SK-N-SH (cell line): ENCODE data around the gene LMOD2. TPM values are rescaled to one million over a fixed set of nuclear protein-coding genes. Genes with fewer than 3 reads are reported as not detected.

ENCODE experiments used
- CTCF ChIA-PET: fragments of 300-600, 350-600 bp; formaldehyde crosslinking; extraction: SDS; loops from one replicate; lab custom pipeline; 2021; lab: Yijun Ruan, JAX
- POLR2A ChIA-PET: fragments of 350-600 bp; sonication (Branson Sonifier 250); formaldehyde crosslinking; extraction: SDS; loops from one replicate; lab custom pipeline; 2020; ENCODE audit warnings: antibody characterized with exemption, inconsistent platforms; lab: Yijun Ruan, JAX
- DNase-seq: peaks from one replicate; pipeline ENCODE4 v3.0.0; 2012
- H2AFZ ChIP-seq: fragments of 200-600 bp; sonication (generic); 2 replicates; pipeline ENCODE4 v1.8.1; 2016; ENCODE audit warnings: antibody characterized with exemption, mild to moderate bottlenecking, low read depth
- H3F3A ChIP-seq: fragments of 200-600 bp; sonication (generic); replicated peaks from 2 replicates; pipeline ENCODE3; 2016; ENCODE audit warnings: antibody characterized with exemption, mild to moderate bottlenecking; ENCODE audit not compliant: insufficient read depth
- H3K27ac ChIP-seq, 2 experiments: fragments of 200-500 bp in 1 of 2; fragments of 200-600 bp in 1 of 2; sonication (Bioruptor generic) in 1 of 2; sonication (generic), shearing (Covaris generic) in 1 of 2; 2 replicates each; pipeline versions ENCODE4 v1.5.1 to v1.6.1; 2014 to 2016; ENCODE audit warnings: low read depth in 2 of 2, inconsistent platforms in 1 of 2, low read length in 1 of 2, mild to moderate bottlenecking in 1 of 2, mixed read lengths in 1 of 2
- H3K27me3 ChIP-seq: fragments of 200-600 bp; sonication (generic), shearing (Covaris generic); 2 replicates; pipeline ENCODE4 v1.6.1; 2016; ENCODE audit warnings: mixed run types; ENCODE audit not compliant: insufficient read depth
- H3K36me3 ChIP-seq, 2 experiments: fragments of 200-500 bp in 1 of 2; fragments of 200-600 bp in 1 of 2; sonication (Bioruptor generic) in 1 of 2; sonication (generic) in 1 of 2; replicated peaks in 1 of 2; 2 replicates each; pipeline versions ENCODE3 to v1.5.1; 2014 to 2016; ENCODE audit warnings: low read length in 1 of 2, mild to moderate bottlenecking in 1 of 2; ENCODE audit not compliant: insufficient read depth in 2 of 2, control insufficient read depth in 1 of 2
- H3K4me1 ChIP-seq, 2 experiments: fragments of 200-500 bp in 1 of 2; fragments of 200-600 bp in 1 of 2; sonication (Bioruptor generic) in 1 of 2; sonication (generic), shearing (Covaris generic) in 1 of 2; 2 replicates each; pipeline versions ENCODE4 v1.5.1 to v1.6.1; 2014 to 2016; ENCODE audit warnings: low read depth in 1 of 2, low read length in 1 of 2, mixed run types in 1 of 2; ENCODE audit not compliant: insufficient read depth in 2 of 2, control insufficient read depth in 1 of 2
- H3K4me2 ChIP-seq: fragments of 200-600 bp; sonication (generic), shearing (Covaris generic); 2 replicates; pipeline ENCODE4 v1.6.1; 2017; ENCODE audit warnings: mixed run types
- H3K4me3 ChIP-seq, 2 experiments: fragments of 200-500 bp in 1 of 2; fragments of 200-600 bp in 1 of 2; sonication (Bioruptor generic) in 1 of 2; sonication (generic), shearing (Covaris generic) in 1 of 2; 2 replicates each; pipeline versions ENCODE4 v1.5.1 to v1.8.1; 2014 to 2016; ENCODE audit warnings: low read depth in 2 of 2, inconsistent platforms in 1 of 2, low read length in 1 of 2, mild to moderate bottlenecking in 1 of 2, mixed read lengths in 1 of 2, moderate library complexity in 1 of 2
- H3K79me2 ChIP-seq: fragments of 200-600 bp; sonication (generic); 2 replicates; pipeline ENCODE4 v1.8.1; 2017; ENCODE audit warnings: mild to moderate bottlenecking; ENCODE audit not compliant: insufficient read depth
- H3K9ac ChIP-seq: fragments of 200-600 bp; sonication (generic); 2 replicates; pipeline ENCODE4 v1.6.1; 2017; ENCODE audit warnings: mixed run types
- H3K9me2 ChIP-seq: fragments of 200-600 bp; sonication (generic); 2 replicates; pipeline ENCODE4 v1.6.1; 2017; ENCODE audit warnings: mixed run types
- H3K9me3 ChIP-seq: fragments of 200-600 bp; sonication (generic); 2 replicates; pipeline ENCODE4 v1.6.1; 2017; ENCODE audit warnings: mixed run types, mild to moderate bottlenecking, moderate library complexity
- H4K20me1 ChIP-seq: fragments of 200-600 bp; sonication (generic); 2 replicates; pipeline ENCODE4 v1.6.1; 2017; ENCODE audit warnings: mild to moderate bottlenecking, mixed run types; ENCODE audit not compliant: insufficient read depth
- ELF1 ChIP-seq: IDR thresholded peaks from 2 replicates; pipeline ENCODE4 v1.4.0; 2012
- EP300 ChIP-seq, 2 experiments: IDR thresholded peaks; 2 replicates each; pipeline versions ENCODE4 v1.4.0 to v1.6.1; 2012; ENCODE audit warnings: borderline replicate concordance in 1 of 2, low read depth in 1 of 2, low read length in 1 of 2
- FOXJ3 ChIP-seq: sonication (generic); formaldehyde crosslinking; IDR thresholded peaks from 2 replicates; pipeline ENCODE4 v1.5.1; 2020; ENCODE audit warnings: mild to moderate bottlenecking, missing genetic modification reagents
- GABPA ChIP-seq: IDR thresholded peaks from 2 replicates; pipeline ENCODE4 v1.4.0; 2012; ENCODE audit warnings: low read depth, mild to moderate bottlenecking
- JUND ChIP-seq: IDR thresholded peaks from 2 replicates; pipeline ENCODE4 v1.4.0; 2012
- MXI1 ChIP-seq: IDR thresholded peaks from 2 replicates; pipeline ENCODE4 v1.6.1; 2012; ENCODE audit warnings: mild to moderate bottlenecking, low read depth, low read length, improper control_type of control experiment
- NFIC ChIP-seq: IDR thresholded peaks from 2 replicates; pipeline ENCODE4 v1.4.0; 2012; ENCODE audit warnings: borderline replicate concordance
- NRF1 ChIP-seq: IDR thresholded peaks from 2 replicates; pipeline ENCODE4 v1.6.1; 2012; ENCODE audit warnings: low read depth, mild to moderate bottlenecking, low read length
- POLR2AphosphoS5 ChIP-seq: IDR thresholded peaks from 2 replicates; pipeline ENCODE4 v1.6.1; 2012; ENCODE audit warnings: low read depth, low read length
- RCOR1 ChIP-seq: fragments of 150-350 bp; IDR thresholded peaks from 2 replicates; pipeline ENCODE4 v1.6.1; 2017; ENCODE audit warnings: antibody characterized with exemption, low read length
- RFX5 ChIP-seq: IDR thresholded peaks from 2 replicates; pipeline ENCODE4 v1.6.1; 2012; ENCODE audit warnings: mild to moderate bottlenecking, improper control_type of control experiment, low read length
- RXRA ChIP-seq: IDR thresholded peaks from 2 replicates; pipeline ENCODE4 v1.4.0; 2012; ENCODE audit warnings: low read depth, mild to moderate bottlenecking, borderline replicate concordance
- SIN3A ChIP-seq: IDR thresholded peaks from 2 replicates; pipeline ENCODE4 v1.6.1; 2012; ENCODE audit warnings: low read depth, mild to moderate bottlenecking, low read length, moderate library complexity, borderline replicate concordance
- SMC3 ChIP-seq: IDR thresholded peaks from 2 replicates; pipeline ENCODE4 v1.6.1; 2012; ENCODE audit warnings: low read depth, low read length, improper control_type of control experiment
- YY1 ChIP-seq: IDR thresholded peaks from 2 replicates; pipeline ENCODE4 v1.4.0; 2012; ENCODE audit warnings: low read depth, mild to moderate bottlenecking
- WGBS: methylation state at CpG from one replicate; pipeline ENCODE4 v1.1.6; 2017; ENCODE audit warnings: low lambda C conversion rate; 5-methylcytosine and 5-hydroxymethylcytosine counted together
- polyA plus RNA-seq, 3 experiments: library from polyadenylated mRNA; depleted of rRNA; stranded (reverse); fragments of >200 nt; gene quantifications; 2 replicates each; pipeline ENCODE4 v1.2.3, GENCODE V29; 2012
- TF ChIP-seq, protein P1 (sequence below): fragments of 150-350 bp; IDR thresholded peaks from 2 replicates; pipeline ENCODE4 v1.6.1; 2016; ENCODE audit warnings: mild to moderate bottlenecking, low read depth, low read length
- TF ChIP-seq, protein P2 (sequence below): IDR thresholded peaks from 2 replicates; pipeline ENCODE4; 2012

Gene LMOD2, protein sequence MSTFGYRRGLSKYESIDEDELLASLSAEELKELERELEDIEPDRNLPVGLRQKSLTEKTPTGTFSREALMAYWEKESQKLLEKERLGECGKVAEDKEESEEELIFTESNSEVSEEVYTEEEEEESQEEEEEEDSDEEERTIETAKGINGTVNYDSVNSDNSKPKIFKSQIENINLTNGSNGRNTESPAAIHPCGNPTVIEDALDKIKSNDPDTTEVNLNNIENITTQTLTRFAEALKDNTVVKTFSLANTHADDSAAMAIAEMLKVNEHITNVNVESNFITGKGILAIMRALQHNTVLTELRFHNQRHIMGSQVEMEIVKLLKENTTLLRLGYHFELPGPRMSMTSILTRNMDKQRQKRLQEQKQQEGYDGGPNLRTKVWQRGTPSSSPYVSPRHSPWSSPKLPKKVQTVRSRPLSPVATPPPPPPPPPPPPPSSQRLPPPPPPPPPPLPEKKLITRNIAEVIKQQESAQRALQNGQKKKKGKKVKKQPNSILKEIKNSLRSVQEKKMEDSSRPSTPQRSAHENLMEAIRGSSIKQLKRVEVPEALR
- 0.05 TPM in 1 of 2 replicates, not detected in the other for polyA plus RNA-seq (2012; rRNA removed)
- 0.01 TPM in 1 of 2 replicates, not detected in the other for polyA plus RNA-seq (2012; cell fraction: cytosol; rRNA removed)
- polyA plus RNA-seq (2012; cell fraction: nucleus; rRNA removed) = not detected in 2 replicates

DNA sequence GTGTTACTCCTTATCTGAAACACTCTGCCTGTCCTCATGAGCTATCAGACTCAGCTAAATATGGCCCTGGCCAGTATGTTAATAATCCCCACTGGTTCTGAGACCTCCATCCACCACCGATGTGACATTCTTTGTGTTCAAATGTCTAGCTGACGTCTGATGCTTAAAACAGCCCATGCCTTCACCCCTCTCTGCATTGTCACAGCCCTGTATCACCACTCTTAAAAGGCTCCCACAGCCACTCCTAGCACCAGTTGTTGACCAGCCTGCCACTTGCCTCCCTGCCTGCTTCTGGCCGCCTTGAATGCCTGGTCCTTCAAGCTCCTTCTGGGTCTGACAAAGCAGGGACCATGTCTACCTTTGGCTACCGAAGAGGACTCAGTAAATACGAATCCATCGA lies at the start of gene LMOD2:
TSS of gene LMOD2 (plus strand) at position 253 of the 400 bp plus-strand sequence. CDS start at position 351, 98 bp downstream.
- CTCF ChIA-PET = interaction anchor here (0.8 to 2.4 kb wide), 9 partner anchors 11 to 209 kb away, joined by 3 to 14 read pairs (median 3); no protein-coding TSS in a partner anchor
- no peaks in the 10 kb centered on the region for H3K27me3 ChIP-seq
- no peak for TF ChIP-seq EP300 (IDR thresholded peaks at IDR 0.05; ENCODE audit: borderline replicate concordance in 1 of 2, low read depth in 1 of 2, low read length in 1 of 2)
- TF ChIP-seq RCOR1 = no peak
- TF ChIP-seq RFX5 = no peak
- TF ChIP-seq FOXJ3 (CRISPR knock-in tag) = no peak
- TF ChIP-seq ELF1 = no peak
- no peak for TF ChIP-seq GABPA
- TF ChIP-seq MXI1 = no peak
- TF ChIP-seq POLR2AphosphoS5 = no peak
- TF ChIP-seq, protein P1, sequence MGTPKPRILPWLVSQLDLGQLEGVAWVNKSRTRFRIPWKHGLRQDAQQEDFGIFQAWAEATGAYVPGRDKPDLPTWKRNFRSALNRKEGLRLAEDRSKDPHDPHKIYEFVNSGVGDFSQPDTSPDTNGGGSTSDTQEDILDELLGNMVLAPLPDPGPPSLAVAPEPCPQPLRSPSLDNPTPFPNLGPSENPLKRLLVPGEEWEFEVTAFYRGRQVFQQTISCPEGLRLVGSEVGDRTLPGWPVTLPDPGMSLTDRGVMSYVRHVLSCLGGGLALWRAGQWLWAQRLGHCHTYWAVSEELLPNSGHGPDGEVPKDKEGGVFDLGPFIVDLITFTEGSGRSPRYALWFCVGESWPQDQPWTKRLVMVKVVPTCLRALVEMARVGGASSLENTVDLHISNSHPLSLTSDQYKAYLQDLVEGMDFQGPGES = no peak
- TF ChIP-seq, protein P2, sequence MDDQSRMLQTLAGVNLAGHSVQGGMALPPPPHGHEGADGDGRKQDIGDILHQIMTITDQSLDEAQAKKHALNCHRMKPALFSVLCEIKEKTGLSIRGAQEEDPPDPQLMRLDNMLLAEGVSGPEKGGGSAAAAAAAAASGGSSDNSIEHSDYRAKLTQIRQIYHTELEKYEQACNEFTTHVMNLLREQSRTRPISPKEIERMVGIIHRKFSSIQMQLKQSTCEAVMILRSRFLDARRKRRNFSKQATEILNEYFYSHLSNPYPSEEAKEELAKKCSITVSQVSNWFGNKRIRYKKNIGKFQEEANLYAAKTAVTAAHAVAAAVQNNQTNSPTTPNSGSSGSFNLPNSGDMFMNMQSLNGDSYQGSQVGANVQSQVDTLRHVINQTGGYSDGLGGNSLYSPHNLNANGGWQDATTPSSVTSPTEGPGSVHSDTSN = no peak
- no peak for TF ChIP-seq RXRA
- TF ChIP-seq SMC3 = no peak
- TF ChIP-seq SIN3A = no peak
- TF ChIP-seq NFIC = no peak
- no peak for TF ChIP-seq YY1
- TF ChIP-seq NRF1 = no peak
- TF ChIP-seq JUND = no peak
- TF ChIP-seq, all 33 proteins: peak for 0
- Histone ChIP-seq H3K27ac (no peak within 1 kb of the TSS), H3K4me1 (peaks cover 0 to 4% of the 10 kb centered on the region in 2 experiments; a peak in 1 of 4 replicates), H3K79me2 (no peaks in the 10 kb centered on the region), H3K9ac (no peak within 1 kb of the TSS), H3K4me2 (no peak within 1 kb of the TSS), H2AFZ (no peak within 1 kb of the TSS), H4K20me1 (no peaks in the 10 kb centered on the region), H3K36me3 (no peaks in the 10 kb centered on the region), H3F3A (no peaks in the 10 kb centered on the region), H3K9me3 (no peaks in the 10 kb centered on the region), H3K9me2 (no peaks in the 10 kb centered on the region), H3K4me3 (no peak within 1 kb of the TSS)
- POLR2A ChIA-PET = no interaction called here
- no peak for DNase-seq
- WGBS = 70% methylated on average over 6 of the region's 6 CpGs
